Calu3 (cell line): Measurements from ENCODE around the gene ARHGAP32. TPM values are rescaled to one million over a fixed set of nuclear protein-coding genes. Genes with fewer than 3 reads are reported as not detected.

ENCODE experiments used
- BruUV-seq: library from RNA; stranded (reverse); fragments of 400-500 nt; replicated peaks from 2 replicates; lab custom pipeline; 2021; lab: Mats Ljungman, UMichigan
- CTCF ChIA-PET: fragments of 300-600 bp; sonication (Branson Sonifier 250); formaldehyde crosslinking; loops from one replicate; lab custom pipeline; 2022; ENCODE audit warnings: antibody characterized with exemption; lab: Charles Lee
- DNase-seq: peaks from one replicate; pipeline ENCODE4 v3.0.0; 2022
- H3K27ac Mint-ChIP-seq: one replicate; pipeline ENCODE4 v1.8.0; 2022; ENCODE audit warnings: mixed read lengths; ENCODE audit not compliant: unreplicated experiment
- H3K27me3 Mint-ChIP-seq: one replicate; pipeline ENCODE4 v1.8.0; 2022; ENCODE audit warnings: mixed read lengths; ENCODE audit not compliant: unreplicated experiment
- H3K36me3 Mint-ChIP-seq: one replicate; pipeline ENCODE4 v1.8.0; 2022; ENCODE audit warnings: mild to moderate bottlenecking, moderate library complexity, mixed read lengths; ENCODE audit not compliant: insufficient read depth, unreplicated experiment
- H3K4me1 Mint-ChIP-seq: one replicate; pipeline ENCODE4 v1.8.0; 2022; ENCODE audit warnings: mild to moderate bottlenecking, low read depth, mixed read lengths; ENCODE audit not compliant: unreplicated experiment
- H3K4me3 Mint-ChIP-seq: one replicate; pipeline ENCODE4 v1.8.0; 2022; ENCODE audit warnings: mild to moderate bottlenecking, low read depth, moderate library complexity, mixed read lengths; ENCODE audit not compliant: unreplicated experiment
- H3K9me3 Mint-ChIP-seq: one replicate; pipeline ENCODE4 v1.8.0; 2022; ENCODE audit warnings: low read depth, mixed read lengths; ENCODE audit not compliant: unreplicated experiment
- intact Hi-C: fragments of 100-400 bp; cut with micrococcal nuclease; formaldehyde crosslinking; loops from one replicate; pipeline ENCODE4 v1.10.0; 2022; ENCODE audit not compliant: unreplicated experiment
- total RNA-seq: library from RNA; stranded (reverse); gene quantifications from 2 replicates; pipeline ENCODE4 v1.2.3, GENCODE V29; 2022
- TF ChIP-seq, protein P1 (sequence below): fragments of 200-600 bp; IDR thresholded peaks from one replicate; pipeline ENCODE4 v1.8.0; 2022; ENCODE audit warnings: antibody characterized with exemption; ENCODE audit not compliant: unreplicated experiment

Gene ARHGAP32
- total RNA-seq, 1 experiment from 2014 or later = 40.1 TPM

DNA sequence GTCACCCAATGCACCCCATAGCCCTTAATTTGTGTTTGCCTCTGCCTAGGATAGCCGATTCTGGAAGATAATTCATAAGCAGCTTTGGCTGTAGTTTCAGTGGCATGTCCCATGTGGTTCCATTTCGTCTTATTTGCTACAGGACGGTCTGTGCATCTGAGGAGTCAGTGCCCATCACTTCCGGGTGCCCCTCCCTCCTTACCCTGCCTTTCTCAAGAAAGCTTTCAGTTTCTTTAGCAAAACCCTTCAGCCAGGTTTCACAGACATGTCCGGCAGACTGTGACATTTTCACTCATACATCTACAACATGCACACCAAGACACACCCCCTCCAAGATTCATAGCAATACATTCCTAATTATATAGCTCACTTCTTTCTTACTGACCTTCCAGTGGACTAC lies 263.7 kb downstream of the ARHGAP32 start:
- no peak overlapping the region for H3K27ac Mint-ChIP-seq
- CTCF ChIA-PET = no interaction called here
- no TSS peak for BruUV-seq
- DNase-seq = no peak
- intact Hi-C loops = no loop called here
- peaks cover 50% of the 10 kb centered on the region for H3K27me3 Mint-ChIP-seq
- no peaks in the 10 kb centered on the region for H3K9me3 Mint-ChIP-seq
- H3K4me1 Mint-ChIP-seq = peaks cover 20% of the 10 kb centered on the region
- no peak overlapping the region for H3K4me3 Mint-ChIP-seq
- no peaks in the 10 kb centered on the region for H3K36me3 Mint-ChIP-seq
- TF ChIP-seq, protein P1, sequence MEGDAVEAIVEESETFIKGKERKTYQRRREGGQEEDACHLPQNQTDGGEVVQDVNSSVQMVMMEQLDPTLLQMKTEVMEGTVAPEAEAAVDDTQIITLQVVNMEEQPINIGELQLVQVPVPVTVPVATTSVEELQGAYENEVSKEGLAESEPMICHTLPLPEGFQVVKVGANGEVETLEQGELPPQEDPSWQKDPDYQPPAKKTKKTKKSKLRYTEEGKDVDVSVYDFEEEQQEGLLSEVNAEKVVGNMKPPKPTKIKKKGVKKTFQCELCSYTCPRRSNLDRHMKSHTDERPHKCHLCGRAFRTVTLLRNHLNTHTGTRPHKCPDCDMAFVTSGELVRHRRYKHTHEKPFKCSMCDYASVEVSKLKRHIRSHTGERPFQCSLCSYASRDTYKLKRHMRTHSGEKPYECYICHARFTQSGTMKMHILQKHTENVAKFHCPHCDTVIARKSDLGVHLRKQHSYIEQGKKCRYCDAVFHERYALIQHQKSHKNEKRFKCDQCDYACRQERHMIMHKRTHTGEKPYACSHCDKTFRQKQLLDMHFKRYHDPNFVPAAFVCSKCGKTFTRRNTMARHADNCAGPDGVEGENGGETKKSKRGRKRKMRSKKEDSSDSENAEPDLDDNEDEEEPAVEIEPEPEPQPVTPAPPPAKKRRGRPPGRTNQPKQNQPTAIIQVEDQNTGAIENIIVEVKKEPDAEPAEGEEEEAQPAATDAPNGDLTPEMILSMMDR = no peak

DNA sequence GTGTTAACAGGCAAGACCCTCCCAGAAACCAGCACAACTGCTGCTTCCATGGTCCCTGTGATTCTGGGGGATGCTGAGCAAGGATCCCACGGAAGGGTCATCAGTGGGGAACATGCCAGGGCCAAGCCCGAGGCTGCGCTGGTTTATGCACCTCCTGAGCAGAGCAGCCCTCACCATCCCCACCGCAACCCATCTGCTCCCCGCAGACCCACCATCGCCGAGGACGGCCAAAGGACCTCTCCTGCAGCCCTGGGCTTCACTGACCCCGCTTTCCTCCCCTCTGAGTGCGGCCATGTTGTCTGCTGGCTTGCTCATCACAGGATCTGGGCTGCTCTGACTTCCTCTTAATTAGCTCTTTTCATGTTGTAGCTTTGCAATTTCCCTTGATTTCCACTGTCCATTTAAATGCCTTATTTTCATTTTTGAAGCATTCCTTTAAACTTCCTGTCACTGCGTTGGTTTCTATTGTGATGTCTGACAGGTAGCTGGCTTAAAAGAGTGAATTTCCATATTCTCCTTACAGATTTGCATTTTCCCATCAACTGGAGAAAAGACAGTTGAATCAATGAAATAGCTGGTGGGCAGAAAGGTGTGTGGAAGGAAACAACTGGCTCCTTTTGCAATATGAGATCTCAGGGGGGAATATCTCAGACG lies 264.3 kb downstream of the ARHGAP32 start:
- Mint-ChIP-seq H3K4me3 (no peak overlapping the region), H3K9me3 (no peaks in the 10 kb centered on the region), H3K27ac (no peak overlapping the region), H3K4me1 (peaks cover 20% of the 10 kb centered on the region), H3K36me3 (no peaks in the 10 kb centered on the region), H3K27me3 (peaks cover 49% of the 10 kb centered on the region)
- no peak for DNase-seq
- TF ChIP-seq, protein P1 = no peak
- CTCF ChIA-PET = no interaction called here
- BruUV-seq = no TSS peak
- intact Hi-C loops = no loop called here

- TF ChIP-seq, protein P1 = no peak
- CTCF ChIA-PET = no interaction called here
Measured at GRCh38 chr11:128927108-128927461, 265.0 kb downstream of the ARHGAP32 start.

DNA sequence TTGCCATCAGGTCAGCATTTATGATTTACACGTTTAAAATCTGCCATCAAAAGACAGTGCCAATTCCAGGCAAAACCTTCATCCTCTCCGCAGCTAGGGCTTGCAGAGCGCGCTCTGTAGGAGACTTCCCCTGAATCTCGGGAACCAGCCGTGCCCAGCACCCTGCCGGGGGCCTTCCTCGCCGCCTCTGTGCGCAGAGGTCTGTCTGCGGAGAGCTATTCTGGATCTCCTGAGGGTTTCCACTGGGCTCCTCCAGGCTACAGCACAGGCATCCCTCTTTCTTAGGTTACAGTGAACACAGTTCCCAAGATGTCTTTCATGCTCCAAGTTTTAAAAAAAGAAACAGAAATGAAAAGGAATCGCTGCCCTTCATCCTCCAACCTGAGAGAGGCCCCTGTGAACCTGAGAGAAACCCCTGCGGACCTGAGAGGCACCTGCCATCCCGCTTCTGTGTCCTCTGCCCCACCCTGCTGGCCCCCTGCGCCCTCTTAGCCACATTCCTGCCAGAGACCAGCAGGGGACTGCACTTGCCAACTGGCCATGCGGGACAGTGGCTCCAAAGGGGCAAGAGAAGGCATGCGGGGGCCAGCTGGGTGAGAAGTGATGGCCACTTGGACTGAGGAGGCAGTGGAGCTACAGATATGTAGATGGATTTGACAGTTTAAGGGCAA lies 265.6 kb downstream of the ARHGAP32 start:
- CTCF ChIA-PET = no interaction called here

More at GRCh38 chr11:128927108-128927461, 265.0 kb downstream of the ARHGAP32 start:
- no peaks in the 10 kb centered on the region for H3K36me3 Mint-ChIP-seq
- peaks cover 49% of the 10 kb centered on the region for H3K27me3 Mint-ChIP-seq
- no peak overlapping the region for H3K27ac Mint-ChIP-seq
- H3K4me3 Mint-ChIP-seq = no peak overlapping the region
- BruUV-seq = no TSS peak
- H3K9me3 Mint-ChIP-seq = no peaks in the 10 kb centered on the region
- intact Hi-C loops = no loop called here
- H3K4me1 Mint-ChIP-seq = peaks cover 20% of the 10 kb centered on the region
- DNase-seq = no peak

More for the DNA sequence above, 265.6 kb downstream of the ARHGAP32 start:
- no peak overlapping the region for H3K27ac Mint-ChIP-seq
- intact Hi-C loops = no loop called here
- BruUV-seq = no TSS peak
- H3K4me3 Mint-ChIP-seq = no peak overlapping the region
- no peak for DNase-seq
- H3K36me3 Mint-ChIP-seq = no peaks in the 10 kb centered on the region
- H3K9me3 Mint-ChIP-seq = no peaks in the 10 kb centered on the region
- TF ChIP-seq, protein P1 = no peak
- peaks cover 20% of the 10 kb centered on the region for H3K4me1 Mint-ChIP-seq
- peaks cover 52% of the 10 kb centered on the region for H3K27me3 Mint-ChIP-seq
